ENCODE measurements around the gene RNF115.
"Not testable (repeated sequence)": the region's sequence is repeated elsewhere in the genome, so short reads cannot be mapped to it uniquely, and the experiment has no call there.

RNF115 gene

GRCh38 chr1:145823565-145824498 is at the start of gene RNF115, which contains the start of gene POLR3C:
RNF115 (minus strand) TSS chr1:145824095; CDS start chr1:145823873, 222 bp downstream.
POLR3C (plus strand) TSS chr1:145824200; CDS start chr1:145825777, 1,577 bp downstream.
- peak; percentile 66 for DNase-seq

GRCh38 chr1:145871994-145872924 is 48.4 kb upstream of the RNF115 start:
- DNase-seq: no peak

GRCh38 chr1:145868232-145868631 is 44.3 kb upstream of the RNF115 start:
- DNase-seq: no peak

GRCh38 chr1:145863282-145864018 is 39.6 kb upstream of the RNF115 start:
- DNase-seq: no peak

DNA sequence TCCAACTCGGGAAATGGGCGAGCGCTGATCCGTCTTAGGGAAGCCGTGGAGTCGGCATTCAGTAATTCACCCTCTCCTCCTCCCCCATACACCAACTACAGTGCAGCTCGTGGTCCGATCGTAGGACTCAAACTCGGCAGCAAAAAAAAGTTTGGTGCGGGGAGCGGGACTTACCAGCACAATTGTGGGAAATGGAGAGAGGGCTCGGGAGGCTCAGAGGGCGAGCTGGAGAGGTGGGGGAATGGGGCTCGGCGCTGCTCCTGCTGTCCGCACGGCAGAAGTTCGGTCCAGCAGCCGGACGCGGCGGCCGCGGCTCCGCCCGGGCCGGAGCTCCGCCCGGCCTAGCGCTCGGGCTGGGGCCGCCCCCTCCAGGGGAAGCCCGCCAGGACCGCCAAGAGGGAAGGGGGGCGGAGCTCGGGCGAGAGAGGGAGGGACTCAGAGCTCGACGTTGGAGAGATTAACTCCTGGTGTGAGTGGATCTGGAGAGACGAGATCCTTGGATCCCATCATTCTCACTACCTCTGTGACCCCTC is 35.7 kb upstream of the RNF115 start:
- DNase-seq: peak; percentile 82

- DNase-seq: peak; percentile 89
Observed at GRCh38 chr1:145858901-145859490, 35.1 kb upstream of the RNF115 start, which contains the start of gene PIAS3. PIAS3 (minus strand) TSS chr1:145859081; CDS start chr1:145858990, 91 bp downstream.

GRCh38 chr1:145858238-145858900 is 34.5 kb upstream of the RNF115 start:
- DNase-seq: no peak

DNA sequence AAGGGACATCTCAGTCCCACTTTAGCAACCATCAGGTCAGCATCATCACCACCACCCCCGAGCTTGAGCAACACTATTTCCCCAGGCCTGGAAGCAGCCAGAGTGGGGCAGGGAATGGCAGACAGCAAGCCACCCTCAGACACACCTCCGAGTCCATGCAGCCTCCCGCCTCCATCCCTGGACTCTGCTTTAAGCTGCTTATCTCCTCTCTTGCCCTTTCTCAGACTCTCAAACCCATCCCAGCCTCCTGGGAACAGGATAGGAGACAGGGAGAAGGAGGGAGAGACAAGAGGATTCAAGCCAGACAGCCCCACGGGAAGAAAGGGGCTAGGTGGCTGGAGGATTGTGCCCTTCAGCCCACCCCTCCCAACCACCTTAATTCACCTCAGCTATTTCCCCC is 33.3 kb upstream of the RNF115 start:
- no peak for DNase-seq

- DNase-seq: no peak
Observed at GRCh38 chr1:145855426-145855948, 31.6 kb upstream of the RNF115 start.

GRCh38 chr1:145849356-145850160 is 25.7 kb upstream of the RNF115 start:
- no peak for DNase-seq

DNA sequence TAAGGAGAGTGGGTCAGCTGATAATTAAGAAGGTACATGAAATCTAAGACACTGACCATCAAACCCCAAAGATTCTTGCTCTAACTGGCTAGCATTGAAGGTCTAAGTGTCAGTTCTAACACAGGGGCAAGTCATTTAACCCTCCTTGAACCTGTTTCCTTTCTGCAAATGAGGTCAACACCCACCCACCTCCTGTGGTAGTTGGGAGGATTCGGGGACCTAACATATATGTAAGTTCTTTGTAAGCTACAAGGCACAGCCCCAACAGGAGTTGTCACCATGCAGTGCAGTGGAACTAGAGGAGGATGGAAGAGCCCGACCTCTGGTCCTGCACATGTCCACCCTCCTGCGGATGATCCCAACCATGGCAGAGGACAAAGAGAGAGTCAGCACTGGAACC is 23.9 kb upstream of the RNF115 start:
- DNase-seq: no peak

DNA sequence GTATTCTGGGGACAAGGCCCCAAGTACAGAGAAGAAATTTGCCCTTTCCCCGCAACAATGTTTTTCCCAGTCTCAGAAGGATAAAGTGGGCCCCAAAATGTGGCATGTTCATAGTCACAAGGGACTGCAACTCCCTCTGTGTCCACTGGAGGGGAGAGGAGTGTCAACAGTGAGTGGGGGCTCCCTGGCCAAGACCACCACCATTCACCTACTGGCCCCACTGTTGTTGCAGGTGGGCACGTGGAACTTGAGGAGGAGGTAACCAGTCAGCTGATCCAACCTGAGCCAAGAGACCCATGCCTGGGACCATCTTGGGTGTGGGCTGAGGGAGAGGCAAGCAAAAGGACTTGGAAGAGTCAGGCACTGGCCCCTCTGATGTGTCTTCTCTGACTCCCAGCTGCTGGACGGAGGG is 22.3 kb upstream of the RNF115 start:
- no peak for DNase-seq

DNA sequence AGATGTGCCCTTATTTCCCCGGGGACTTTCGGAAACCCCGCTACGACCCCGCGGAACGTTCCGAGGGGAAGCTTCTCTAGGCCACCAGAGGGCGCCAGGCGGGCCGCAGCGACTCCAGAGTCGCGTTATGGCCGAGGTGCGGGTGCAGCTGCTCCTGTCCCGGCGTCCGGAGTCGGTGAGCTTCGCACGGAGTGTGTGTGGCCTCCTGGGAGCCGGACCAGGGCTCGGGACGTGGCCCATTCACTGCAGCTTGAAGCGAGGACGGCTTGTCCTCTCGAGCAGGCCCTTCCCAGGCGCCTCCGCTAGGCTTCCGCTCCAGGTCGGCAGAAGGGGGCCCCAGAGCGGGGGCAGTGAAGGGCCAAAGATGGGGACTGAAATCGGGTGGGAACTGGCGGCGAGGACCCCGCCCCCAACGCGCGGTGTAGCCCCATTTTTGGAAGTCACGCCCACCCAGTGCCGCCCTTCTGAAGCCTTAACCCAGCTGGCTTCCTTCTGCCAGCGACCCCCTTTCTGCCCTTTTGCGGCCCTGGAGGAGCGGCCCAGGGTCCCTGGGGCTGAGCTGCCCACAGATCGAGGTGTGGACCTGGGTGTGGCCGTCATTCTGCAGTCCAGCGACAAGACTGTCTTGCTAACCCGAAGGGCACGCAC is 21.7 kb upstream of the RNF115 start, which contains the start of gene NUDT17:
Gene NUDT17, plus strand, starts transcription at position 117 of the 648 bp plus-strand sequence. Its CDS starts 11 bp downstream, at position 128.
- DNase-seq: no peak

DNA sequence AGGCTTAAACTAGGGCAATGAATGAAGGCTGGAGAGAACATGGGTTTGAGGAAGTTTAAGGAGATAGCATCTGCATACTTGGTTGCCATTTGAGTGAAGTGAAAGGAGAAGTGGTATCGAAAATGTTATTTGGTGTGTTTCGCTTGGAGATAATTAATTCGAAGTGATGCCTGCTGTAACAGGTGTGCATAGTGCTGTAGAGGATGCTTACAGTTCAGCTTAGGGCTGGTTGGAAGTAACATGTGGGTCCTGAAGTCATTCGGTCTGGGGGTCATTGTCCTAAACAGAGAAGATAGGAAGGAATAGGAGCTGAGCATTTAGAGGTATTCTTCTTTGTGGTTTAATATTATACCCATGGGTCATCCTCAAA is 21.2 kb upstream of the RNF115 start:
- DNase-seq: no peak

DNA sequence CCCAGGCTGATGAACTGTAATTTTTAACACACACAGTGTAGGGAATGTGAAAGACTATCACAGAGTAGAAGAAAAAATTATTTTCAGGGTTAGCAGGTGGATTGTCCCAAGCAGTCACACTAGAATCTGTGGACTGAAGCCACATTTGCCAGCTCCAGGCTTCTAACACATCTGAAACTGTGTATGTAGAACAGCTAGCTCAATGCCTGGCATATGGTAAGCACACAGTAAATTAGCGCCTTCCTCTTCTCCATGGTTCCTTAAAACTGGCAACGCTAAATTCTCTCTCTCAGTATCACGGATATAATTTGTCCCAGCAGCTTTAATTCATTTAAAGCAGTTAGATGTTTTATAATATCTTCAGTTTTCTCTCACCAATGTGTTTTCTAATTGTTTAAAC is 19.1 kb upstream of the RNF115 start:
- DNase-seq: no peak

- DNase-seq: no peak
Observed at GRCh38 chr1:145837656-145838055, 13.8 kb upstream of the RNF115 start.

- not testable (repeated sequence) for DNase-seq
Observed at GRCh38 chr1:145830810-145831209, 6.9 kb upstream of the RNF115 start.

DNA sequence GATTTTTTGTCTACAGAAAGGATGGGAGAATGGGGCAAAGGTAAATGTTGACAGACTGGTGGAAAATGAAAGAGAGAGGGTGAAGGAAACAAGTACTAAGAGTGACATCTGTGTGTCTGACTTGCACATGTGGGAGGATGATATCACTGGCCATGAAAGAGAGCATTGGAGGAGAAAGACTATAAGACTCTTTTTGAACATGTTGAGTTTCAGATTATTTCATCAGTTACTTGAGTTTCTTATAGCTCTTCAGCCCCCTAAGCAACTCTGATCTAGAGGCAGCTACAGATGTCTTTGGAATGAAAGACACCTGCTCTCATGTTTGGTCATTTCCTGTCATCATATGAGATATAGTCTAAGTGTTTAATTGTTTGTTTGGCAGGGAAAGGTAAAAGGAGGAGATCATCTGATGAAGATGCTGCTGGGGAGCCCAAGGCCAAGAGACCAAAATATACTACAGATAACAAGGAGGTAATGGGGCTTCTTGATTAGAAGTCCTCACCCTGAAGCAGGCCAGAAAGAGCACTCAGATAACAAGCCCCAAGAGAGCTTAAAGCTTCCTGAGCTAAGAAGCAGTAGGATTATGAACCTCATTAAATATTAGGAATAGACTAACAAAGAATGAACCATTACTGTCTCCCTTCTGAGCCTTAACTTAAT is 4.6 kb upstream of the RNF115 start:
- DNase-seq: no peak

DNA sequence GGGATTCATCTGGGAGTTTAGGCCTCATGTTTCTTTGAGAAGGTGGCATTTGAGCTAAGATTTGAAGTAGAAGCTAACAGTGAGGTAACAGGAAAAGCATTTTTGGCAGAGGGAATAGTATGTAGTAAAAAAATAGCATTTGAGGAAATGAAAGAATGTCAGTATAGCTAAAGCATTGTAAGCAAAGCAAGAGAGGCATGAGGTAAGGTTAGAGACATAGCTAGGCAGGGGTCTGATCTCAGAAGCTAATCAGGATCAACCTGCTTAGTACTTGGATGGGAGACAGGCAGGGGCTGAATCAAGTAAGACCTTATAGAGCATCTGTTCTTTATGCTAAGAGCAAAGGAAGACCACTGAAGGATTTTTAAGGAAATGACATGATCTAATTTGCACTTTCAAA is 4.1 kb upstream of the RNF115 start:
- no peak for DNase-seq

Measured in GOT3 (cell line).